GM12878 (cell line): ENCODE results near the gene ZNF552. TPM values are rescaled to one million over a fixed set of nuclear protein-coding genes. Genes with fewer than 3 reads are reported as not detected.
A peak's percentile ranks its signal among the peaks of the same experiment; 100 is the strongest.

Experiments
- ATAC-seq: fragments of 200-7000 bp; cut with Tn5 transposase; 3 replicates; pipeline ENCODE4 v1.9.1; 2020; ENCODE audit warnings: mild to moderate bottlenecking, moderate library complexity
- Bru-seq: library from RNA; stranded (reverse); fragments of 400-500 nt; gene quantifications from one replicate; lab custom pipeline; 2021; lab: Mats Ljungman, UMichigan
- BruChase-seq, 2 experiments: library from RNA; stranded (reverse); fragments of 400-500 nt; gene quantifications; one replicate each; lab custom pipeline; 2021; lab: Mats Ljungman, UMichigan
- BruUV-seq: library from RNA; stranded (reverse); fragments of 400-500 nt; replicated peaks from 2 replicates; lab custom pipeline; 2021; lab: Mats Ljungman, UMichigan
- CTCF ChIA-PET: fragments of 300-600 bp; sonication (Branson Sonifier 250); formaldehyde crosslinking; extraction: SDS; loops from one replicate; lab custom pipeline; 2021; ENCODE audit warnings: inconsistent platforms; lab: Yijun Ruan, JAX
- POLR2A ChIA-PET: fragments of 350-600 bp; formaldehyde crosslinking; extraction: SDS; loops from one replicate; lab custom pipeline; 2021; ENCODE audit warnings: inconsistent platforms; lab: Charles Lee
- RAD21 ChIA-PET: fragments of 300-600 bp; sonication (Branson Sonifier 250); formaldehyde crosslinking; loops from one replicate; lab custom pipeline; 2023; ENCODE audit warnings: antibody characterized with exemption; ENCODE audit not compliant: unreplicated experiment; lab: Charles Lee
- SMC1A ChIA-PET: fragments of 300-600 bp; sonication (Branson Sonifier 250); formaldehyde crosslinking; loops from one replicate; lab custom pipeline; 2023; ENCODE audit not compliant: unreplicated experiment, uncharacterized antibody; lab: Charles Lee
- DNase-seq: peaks from one replicate; pipeline ENCODE4 v3.0.0-alpha.2; 2011; ENCODE audit warnings: low read depth, low spot score
- FAIRE-seq: peaks from 3 replicates; lab custom pipeline; 2011; peaks lifted over from hg19 to GRCh38; lab: Jason Lieb, UNC
- H2AFZ ChIP-seq: 2 replicates; pipeline ENCODE4 v1.6.0; 2011; ENCODE audit warnings: low read depth, low read length, control low read depth; ENCODE audit not compliant: control insufficient read depth
- H3K27ac ChIP-seq: 2 replicates; pipeline ENCODE4 v1.5.1; 2011; ENCODE audit warnings: control low read depth; ENCODE audit not compliant: control insufficient read depth, insufficient read depth
- H3K27me3 ChIP-seq, 2 experiments: replicated peaks in 1 of 2; 2 replicates each; pipeline versions ENCODE4 v1.6.0 to v1.6.1; 2011; ENCODE audit warnings: low read length in 1 of 2; ENCODE audit not compliant: control insufficient read depth in 2 of 2, insufficient read depth in 2 of 2
- H3K36me3 ChIP-seq, 2 experiments: 2 replicates each; pipeline ENCODE4 v1.5.1; 2011; ENCODE audit warnings: low read length in 1 of 2; ENCODE audit not compliant: control insufficient read depth in 2 of 2, insufficient read depth in 2 of 2
- H3K4me1 ChIP-seq: 2 replicates; pipeline ENCODE4 v1.6.1; 2011; ENCODE audit warnings: mild to moderate bottlenecking, low read length, moderate library complexity, mixed read lengths; ENCODE audit not compliant: control insufficient read depth, insufficient read depth
- H3K4me2 ChIP-seq: 2 replicates; pipeline ENCODE4 v1.6.0; 2011; ENCODE audit warnings: control low read depth; ENCODE audit not compliant: control insufficient read depth, insufficient read depth
- H3K4me3 ChIP-seq: fragments of 200-600 bp; sonication (generic); 2 replicates; pipeline ENCODE4 v1.5.1; 2016
- H3K79me2 ChIP-seq: 2 replicates; pipeline ENCODE4 v1.6.0; 2011; ENCODE audit warnings: low read length; ENCODE audit not compliant: control insufficient read depth, insufficient read depth
- H3K9ac ChIP-seq: 2 replicates; pipeline ENCODE4 v1.8.0; 2011; ENCODE audit warnings: low read length, control low read depth, mixed read lengths; ENCODE audit not compliant: control insufficient read depth, insufficient read depth
- H3K9me3 ChIP-seq: replicated peaks from 3 replicates; pipeline ENCODE4 v1.5.1; 2011; ENCODE audit warnings: mild to moderate bottlenecking, low read length; ENCODE audit not compliant: control insufficient read depth, insufficient read depth
- H4K20me1 ChIP-seq: 2 replicates; pipeline ENCODE4 v1.6.0; 2011; ENCODE audit not compliant: control insufficient read depth, insufficient read depth
- BCL11A ChIP-seq: IDR thresholded peaks from 2 replicates; pipeline ENCODE4 v1.6.1; 2011; ENCODE audit warnings: low read depth, low read length
- CEBPB ChIP-seq, 2 experiments: fragments of 150-350 bp in 1 of 2; IDR thresholded peaks; 2 replicates each; pipeline ENCODE4 v1.6.1; 2012 to 2014; ENCODE audit warnings: low read depth in 2 of 2, low read length in 2 of 2, borderline replicate concordance in 1 of 2, inconsistent platforms in 1 of 2
- CREB1 ChIP-seq: IDR thresholded peaks from 2 replicates; pipeline ENCODE4 v1.6.1; 2012; ENCODE audit warnings: low read depth, mild to moderate bottlenecking, inconsistent platforms
- FOXK2 ChIP-seq: fragments of 450-650 bp; IDR thresholded peaks from 2 replicates; pipeline ENCODE4 v1.6.1; 2017; ENCODE audit warnings: mild to moderate bottlenecking, moderate library complexity
- HSF1 ChIP-seq: fragments of 150-350 bp; IDR thresholded peaks from 2 replicates; pipeline ENCODE4 v1.6.1; 2014; ENCODE audit warnings: mild to moderate bottlenecking, low read depth, low read length
- MEF2B ChIP-seq: fragments of 450-650 bp; IDR thresholded peaks from 2 replicates; pipeline ENCODE4 v1.6.1; 2018; ENCODE audit warnings: mild to moderate bottlenecking, moderate library complexity; ENCODE audit not compliant: partially characterized antibody, poor library complexity, severe bottlenecking
- MTA3 ChIP-seq: IDR thresholded peaks from 2 replicates; pipeline ENCODE4 v1.6.1; 2012; ENCODE audit warnings: low read length, inconsistent platforms, borderline replicate concordance
- NFYB ChIP-seq: IDR thresholded peaks from 2 replicates; pipeline ENCODE4 v1.6.1; 2011; ENCODE audit warnings: low read depth, mild to moderate bottlenecking, low read length, improper control_type of control experiment, moderate library complexity; ENCODE audit not compliant: insufficient read depth
- PML ChIP-seq: IDR thresholded peaks from 2 replicates; pipeline ENCODE4 v1.6.1; 2012; ENCODE audit warnings: low read length, inconsistent platforms
- POLR2A ChIP-seq: IDR thresholded peaks from 2 replicates; pipeline ENCODE4 v1.6.1; 2011; ENCODE audit warnings: low read depth, mild to moderate bottlenecking, low read length
- POLR2AphosphoS5 ChIP-seq: IDR thresholded peaks from 2 replicates; pipeline ENCODE4 v1.6.1; 2011; ENCODE audit warnings: mild to moderate bottlenecking, low read length, inconsistent platforms
- SP1 ChIP-seq: IDR thresholded peaks from one replicate; pipeline ENCODE4 v1.6.1; 2011; ENCODE audit warnings: low read depth, low read length
- SPI1 ChIP-seq: IDR thresholded peaks from 2 replicates; pipeline ENCODE4 v1.6.1; 2011; ENCODE audit warnings: low read depth, mild to moderate bottlenecking, low read length, moderate library complexity, borderline replicate concordance; ENCODE audit not compliant: insufficient read depth
- SREBF1 ChIP-seq: IDR thresholded peaks from 2 replicates; pipeline ENCODE4 v1.6.1; 2012; ENCODE audit warnings: mild to moderate bottlenecking, low read length
- TBL1XR1 ChIP-seq: IDR thresholded peaks from 2 replicates; pipeline ENCODE4 v1.6.1; 2012; ENCODE audit warnings: low read depth, low read length, improper control_type of control experiment
- TCF12 ChIP-seq: IDR thresholded peaks from 2 replicates; pipeline ENCODE4 v1.6.1; 2011; ENCODE audit warnings: low read depth, mild to moderate bottlenecking, low read length
- USF2 ChIP-seq: IDR thresholded peaks from 2 replicates; pipeline ENCODE4 v1.6.1; 2011; ENCODE audit warnings: low read depth, low read length, improper control_type of control experiment, borderline replicate concordance
- WRNIP1 ChIP-seq: IDR thresholded peaks from 2 replicates; pipeline ENCODE4 v1.6.1; 2011; ENCODE audit warnings: low read depth, low read length, improper control_type of control experiment, borderline replicate concordance
- WGBS: methylation state at CpG from one replicate; pipeline ENCODE4 v1.1.6; 2016; ENCODE audit warnings: low lambda C conversion rate; ENCODE audit not compliant: insufficient replicate concordance, insufficient coverage; ENCODE audit errors: missing lambda C conversion rate; 5-methylcytosine and 5-hydroxymethylcytosine counted together
- in situ Hi-C: fragments of 300-500 bp; cut with MboI; formaldehyde crosslinking; loops from 9 replicates; pipeline ENCODE4 v1.14.3; 2018; ENCODE audit warnings: mixed read lengths
- intact Hi-C: fragments of 100-400 bp; cut with micrococcal nuclease; formaldehyde crosslinking; loops from one replicate; pipeline ENCODE4 v1.14.2; 2022; ENCODE audit not compliant: unreplicated experiment
- long read RNA-seq, 2 experiments: library from polyadenylated mRNA; unstranded; transcript quantifications; one replicate each; pipeline ENCODE4 v2.0.0, GENCODE V29; 2019 to 2020
- polyA minus RNA-seq, 3 experiments: library from RNA; depleted of rRNA, polyadenylated mRNA; stranded (reverse); fragments of >200 nt; gene quantifications; 2 replicates each; pipeline ENCODE4 v1.2.3, GENCODE V29; 2011
- polyA plus RNA-seq, 11 experiments: library from polyadenylated mRNA; depleted of rRNA in 4 of 11; unstranded in 6 of 11; stranded (reverse) in 5 of 11; fragments of >200 nt; fragmentation: Nextera tagmentation in 4 of 11; fragmentation: Illumina TruSeq in 1 of 11; extraction: Ambion mirVana in 4 of 11; extraction: Trizol in 1 of 11; gene quantifications; 1 replicate in 1 of 11; 2 replicates in 10 of 11; pipeline versions ENCODE4 v1.2.1 to v1.2.3, GENCODE V29; 2011 to 2016; ENCODE audit warnings: inconsistent platforms in 2 of 11, missing spikeins in 2 of 11, low read depth in 1 of 11
- total RNA-seq, 4 experiments: library from RNA; depleted of rRNA in 3 of 4; stranded (reverse); fragments of >200 nt in 3 of 4; fragmentation: Illumina TruSeq in 1 of 4; extraction: Trizol in 1 of 4; gene quantifications; 2 replicates each; pipeline versions ENCODE4 v1.2.1 to v1.2.3, GENCODE V29; 2013 to 2021

Gene ZNF552
- total RNA-seq (2013; cell fraction: nucleolus; rRNA removed): 43.5 and 52.8 TPM in 2 replicates
- 9.9 and 12.4 TPM in 2 replicates for total RNA-seq (2014; rRNA removed)
- 13.3 and 14.8 TPM in 2 replicates for total RNA-seq (2014; rRNA removed; fragmentation: Illumina TruSeq; extraction: Trizol)
- 6.3 and 7.7 TPM in 2 replicates for total RNA-seq (2021)
- polyA plus RNA-seq (2011; ENCODE audit: low read depth): 6.4 TPM
- 8.8 and 9.9 TPM in 2 replicates for polyA plus RNA-seq (2011; rRNA removed)
- polyA plus RNA-seq (2011; cell fraction: cytosol; rRNA removed): 6.9 and 9.1 TPM in 2 replicates
- 10.2 and 13.3 TPM in 2 replicates for polyA plus RNA-seq (2011; cell fraction: nucleus; rRNA removed)
- polyA plus RNA-seq (2012): 7.5 and 7.7 TPM in 2 replicates
- 10.8 and 10.9 TPM in 2 replicates for polyA plus RNA-seq (2014; fragmentation: Illumina TruSeq; extraction: Trizol)
- 1 to 10 TPM; 3.6 to 5.4 TPM for polyA plus RNA-seq (2014; fragmentation: Nextera tagmentation; extraction: Ambion mirVana)
- 7.1 and 7.5 TPM in 2 replicates for polyA plus RNA-seq (2014; rRNA removed)
- 1 to 10 TPM; 6.0 to 8.2 TPM for polyA plus RNA-seq (2016; fragmentation: Nextera tagmentation; extraction: Ambion mirVana)
- polyA minus RNA-seq (2011; rRNA and poly(A)+ RNA removed): 18.8 and 24.6 TPM in 2 replicates
- 4.9 and 6.5 TPM in 2 replicates for polyA minus RNA-seq (2011; cell fraction: cytosol; rRNA and poly(A)+ RNA removed)
- 12.8 and 27.7 TPM in 2 replicates for polyA minus RNA-seq (2011; cell fraction: nucleus; rRNA and poly(A)+ RNA removed)
- percentile 80 among the genes with signal in this experiment for Bru-seq, nascent RNA
- BruChase-seq, experiment 1, labeled RNA remaining after a 6-hour chase: percentile 74 among the genes with signal in this experiment
- BruChase-seq, experiment 2, labeled RNA remaining after a 2-hour chase: percentile 75 among the genes with signal in this experiment
- long read RNA-seq, experiment 1, partial matches to known transcripts: 0 of 3 reads
- long read RNA-seq, experiment 1, other reads (novel, unspliced or antisense): 1 of 3 reads
- long read RNA-seq, experiment 2, transcript ZNF552-201 (3 exons, 2,352 nt): major isoform, 21 of 27 reads
- long read RNA-seq, experiment 2, partial matches to known transcripts: 1 of 27 reads
- long read RNA-seq, experiment 2, other reads (novel, unspliced or antisense): 2 of 27 reads

GRCh38 chr19:57814505-57815246, at the start of gene ZNF552:
TSS of gene ZNF552 (minus strand) at chr19:57814913. CDS start at chr19:57814743, 170 bp downstream.
- DNase-seq (peak; percentile 71), FAIRE-seq (peak; percentile 54), ATAC-seq (peak; percentile 88)
- POLR2A ChIA-PET: interaction anchor here (0.6 to 1.2 kb wide), 4 partner anchors 11 to 29 kb away, joined by 3 to 4 read pairs (median 3); no protein-coding TSS in a partner anchor
- SMC1A ChIA-PET: no interaction called here
- Histone ChIP-seq H3K79me2 (peaks cover 19% of the 10 kb centered on the region), H3K27me3 (no peaks in the 10 kb centered on the region), H2AFZ (peak within 1 kb of the TSS; percentile 88), H4K20me1 (no peaks in the 10 kb centered on the region), H3K36me3 (peaks cover 0 to 3% of the 10 kb centered on the region in 2 experiments; a peak in 2 of 4 replicates), H3K27ac (peak within 1 kb of the TSS; percentile 82), H3K4me2 (peak within 1 kb of the TSS; percentile 98), H3K9ac (peak within 1 kb of the TSS; percentile 92), H3K4me1 (peaks cover 8% of the 10 kb centered on the region), H3K9me3 (no peaks in the 10 kb centered on the region), H3K4me3 (peak within 1 kb of the TSS; percentile 93)
- CTCF ChIA-PET: interaction anchor here (0.9 kb wide), 1 partner anchor 12 kb away, joined by 3 read pairs; no protein-coding TSS in a partner anchor
- no TSS peak for BruUV-seq
- in situ Hi-C loops (loop anchor here (25.0 kb wide), 1 partner anchor 1677 kb away; the partner anchor contains the start of gene ZNF444), intact Hi-C loops (no loop called here)
- RAD21 ChIA-PET: no interaction called here
- 1% methylated on average over 50 of the region's 50 CpGs for WGBS
- TF ChIP-seq POLR2A (peak; percentile 90), BCL11A (no peak), USF2 (no peak; the same call in 1 of the 2 replicates), WRNIP1 (no peak), FOXK2 (peak; percentile 95), POLR2AphosphoS5 (peak; percentile 85; the same call in 1 of the 2 replicates), SP1 (peak; percentile 90), CEBPB (IDR thresholded peaks at IDR 0.05; ENCODE audit: borderline replicate concordance in 1 of 2, low read depth in 2 of 2, low read length in 2 of 2) (no peak), SPI1 (no peak), MEF2B (peak; percentile 24), SREBF1 (no peak), PML (peak; percentile 64; the same call in 1 of the 2 replicates), TCF12 (no peak), TBL1XR1 (no peak), HSF1 (no peak), NFYB (peak; percentile 85), MTA3 (no peak), CREB1 (peak; percentile 93)
